C4-2B (cell line): Measurements from ENCODE around the gene TIGD2.

Experiments used
- ZFX ChIP-seq: fragments of 450-650 bp; IDR thresholded peaks from 2 replicates; pipeline ENCODE4 v1.6.1; 2017
- TF ChIP-seq, protein P1 (sequence below): fragments of 450-650 bp; conservative IDR thresholded peaks from 2 replicates; pipeline ENCODE4 v1.5.1; 2017; ENCODE audit warnings: mild to moderate bottlenecking

DNA sequence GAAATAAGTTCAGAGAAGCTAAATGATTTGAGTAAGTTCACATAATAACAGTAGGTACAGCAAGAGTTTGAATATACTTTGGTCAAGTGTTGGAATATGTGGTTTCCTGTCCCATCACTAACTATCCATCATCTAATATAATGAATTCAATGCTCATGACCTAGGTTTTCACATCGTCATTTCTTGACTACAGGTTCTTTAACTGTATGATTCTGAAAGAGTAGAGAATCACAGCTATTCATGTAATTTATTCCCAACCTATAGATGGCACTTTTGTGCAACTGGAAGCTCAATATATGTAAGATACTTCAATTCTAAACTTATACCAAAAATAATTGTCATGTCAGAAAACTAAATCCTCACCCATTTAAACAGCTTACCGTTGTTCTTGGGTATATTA, 53.1 kb downstream of the TIGD2 start:
- TF ChIP-seq, protein P1, sequence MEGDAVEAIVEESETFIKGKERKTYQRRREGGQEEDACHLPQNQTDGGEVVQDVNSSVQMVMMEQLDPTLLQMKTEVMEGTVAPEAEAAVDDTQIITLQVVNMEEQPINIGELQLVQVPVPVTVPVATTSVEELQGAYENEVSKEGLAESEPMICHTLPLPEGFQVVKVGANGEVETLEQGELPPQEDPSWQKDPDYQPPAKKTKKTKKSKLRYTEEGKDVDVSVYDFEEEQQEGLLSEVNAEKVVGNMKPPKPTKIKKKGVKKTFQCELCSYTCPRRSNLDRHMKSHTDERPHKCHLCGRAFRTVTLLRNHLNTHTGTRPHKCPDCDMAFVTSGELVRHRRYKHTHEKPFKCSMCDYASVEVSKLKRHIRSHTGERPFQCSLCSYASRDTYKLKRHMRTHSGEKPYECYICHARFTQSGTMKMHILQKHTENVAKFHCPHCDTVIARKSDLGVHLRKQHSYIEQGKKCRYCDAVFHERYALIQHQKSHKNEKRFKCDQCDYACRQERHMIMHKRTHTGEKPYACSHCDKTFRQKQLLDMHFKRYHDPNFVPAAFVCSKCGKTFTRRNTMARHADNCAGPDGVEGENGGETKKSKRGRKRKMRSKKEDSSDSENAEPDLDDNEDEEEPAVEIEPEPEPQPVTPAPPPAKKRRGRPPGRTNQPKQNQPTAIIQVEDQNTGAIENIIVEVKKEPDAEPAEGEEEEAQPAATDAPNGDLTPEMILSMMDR = peak; percentile 43
- no peak for TF ChIP-seq ZFX
